ENCODE measurements around the gene KMT2B. TPM values are rescaled to one million over a fixed set of nuclear protein-coding genes. Genes with fewer than 3 reads are reported as not detected.

KMT2B gene
- total RNA-seq, 1 experiment from 2014 or later, result 32.2 TPM

DNA sequence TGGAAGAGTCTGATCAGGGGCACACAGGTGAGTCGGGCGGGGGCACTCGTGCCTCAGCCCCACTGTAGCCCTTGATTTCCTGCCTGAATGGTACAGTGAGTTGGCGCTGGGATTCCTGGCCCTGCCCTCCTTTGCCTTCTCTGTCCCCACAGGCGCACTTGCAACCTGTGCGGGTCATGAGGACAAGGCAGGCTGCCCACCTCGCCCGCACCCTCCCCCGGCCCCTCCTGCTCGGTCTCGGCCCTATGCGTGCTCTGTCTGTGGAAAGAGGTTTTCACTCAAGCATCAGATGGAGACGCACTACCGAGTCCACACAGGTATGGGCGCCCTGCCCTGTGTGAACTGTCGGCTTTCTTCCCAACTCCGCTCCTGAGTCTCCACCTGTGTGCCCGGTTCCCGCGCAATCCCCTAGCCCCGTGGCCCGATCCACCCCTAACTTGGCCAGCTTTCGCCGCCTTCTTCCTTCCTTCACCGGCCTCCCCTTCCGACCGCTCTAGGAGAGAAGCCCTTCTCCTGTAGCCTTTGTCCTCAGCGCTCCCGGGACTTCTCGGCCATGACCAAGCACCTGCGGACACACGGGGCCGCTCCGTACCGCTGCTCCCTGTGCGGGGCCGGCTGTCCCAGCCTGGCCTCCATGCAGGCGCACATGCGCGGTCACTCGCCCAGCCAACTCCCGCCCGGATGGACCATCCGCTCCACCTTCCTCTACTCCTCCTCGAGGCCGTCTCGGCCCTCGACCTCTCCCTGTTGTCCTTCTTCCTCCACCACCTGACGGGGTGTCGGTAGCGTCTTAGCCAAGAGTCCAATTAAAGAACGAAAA is 1.6 kb upstream of the KMT2B start:
- no peaks in the 10 kb centered on the region for H3K27me3 ChIP-seq (ENCODE audit: insufficient read depth, low read depth)
- H3F3A ChIP-seq (ENCODE audit: insufficient read depth, low read depth), result peaks cover 6% of the 10 kb centered on the region; the same call in 1 of the 2 replicates
- H3K4me1 ChIP-seq (replicated peaks; ENCODE audit: insufficient read depth), result peaks cover 20% of the 10 kb centered on the region
- TF ChIP-seq EZH2 (IDR thresholded peaks at IDR 0.05; ENCODE audit: low read depth), result no peak
- peak in 1 of 2 experiments; percentile 42 for DNase-seq
- CTCF ChIA-PET, result interaction anchor here (0.6 kb wide), 1 partner anchor 22 kb away, joined by 3 read pairs; no protein-coding TSS in a partner anchor
- peaks cover 14% of the 10 kb centered on the region for H4K20me1 ChIP-seq (ENCODE audit: insufficient read depth)
- peak overlapping the region; percentile 85 for H3K4me3 ChIP-seq
- intact Hi-C loops (cut with micrococcal nuclease; ENCODE audit: unreplicated experiment), result loop anchor here (1.0 to 5.0 kb wide), 7 partner anchors 29 to 743 kb away; partner anchors contain the start of genes PSENEN and U2AF1L4
- BruUV-seq (replicated peaks), result no TSS peak
- peak overlapping the region; percentile 99 for H3K4me2 ChIP-seq
- peak overlapping the region; percentile 45 for H3K27ac ChIP-seq
- peaks cover 34% of the 10 kb centered on the region for H3K79me2 ChIP-seq (ENCODE audit: low read depth)
- POLR2A ChIA-PET (ENCODE audit: unreplicated experiment), result interaction anchor here (0.7 kb wide), 1 partner anchor 689 kb away, joined by 4 read pairs; no protein-coding TSS in a partner anchor
- no peaks in the 10 kb centered on the region for H3K9me3 ChIP-seq (ENCODE audit: insufficient read depth, low read depth)
- no peaks in the 10 kb centered on the region for H3K9me2 ChIP-seq (ENCODE audit: insufficient read depth)
- peak overlapping the region; percentile 99 for H2AFZ ChIP-seq
- H3K36me3 ChIP-seq (ENCODE audit: low read depth), result no peaks in the 10 kb centered on the region

DNA sequence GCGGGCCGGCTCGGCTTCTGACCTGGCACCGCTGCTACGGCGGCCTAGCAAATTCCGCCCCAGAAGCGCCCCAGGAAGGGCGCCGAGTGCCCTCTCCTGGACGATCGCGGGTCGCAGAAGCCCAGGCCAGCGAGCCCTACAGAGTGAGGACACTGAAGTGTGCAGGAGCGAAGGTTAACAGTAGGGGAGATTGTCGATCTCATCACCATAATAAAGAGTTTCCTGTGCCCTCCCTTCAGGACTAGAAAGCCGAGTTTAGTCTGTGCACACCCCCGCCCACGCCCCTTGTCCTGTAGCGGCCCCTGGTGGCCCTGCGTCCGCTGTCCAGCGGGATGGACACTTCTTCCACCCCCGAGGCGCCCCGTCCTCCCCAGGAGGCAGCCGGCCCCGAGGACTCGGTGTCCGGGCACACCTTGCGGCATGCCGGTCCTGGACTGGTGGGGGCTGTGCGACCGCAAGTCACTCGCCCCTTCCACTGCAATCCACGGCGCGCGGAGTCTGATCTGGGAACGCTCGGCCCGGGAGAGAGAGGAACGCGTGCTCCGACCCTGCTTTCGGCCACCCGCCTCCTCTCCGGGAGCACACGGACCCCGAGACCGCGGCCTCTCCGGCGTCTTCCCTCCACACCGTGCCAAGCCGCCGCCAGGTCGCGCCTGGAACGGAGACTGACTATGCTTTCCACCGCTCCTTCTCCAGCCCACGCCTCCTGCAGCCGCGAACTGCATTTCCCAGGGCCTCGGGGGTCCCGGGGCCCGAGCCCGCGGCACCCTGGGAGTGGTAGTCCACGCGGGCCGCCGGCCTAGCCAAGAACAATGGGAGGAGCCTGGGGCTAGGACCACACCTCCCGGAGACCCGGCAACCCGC is 770 bp upstream of the KMT2B start:
- Histone ChIP-seq H2AFZ (peak overlapping the region; percentile 99), H3K36me3 (ENCODE audit: low read depth) (no peaks in the 10 kb centered on the region), H3K27me3 (ENCODE audit: insufficient read depth, low read depth) (no peaks in the 10 kb centered on the region), H3F3A (ENCODE audit: insufficient read depth, low read depth) (peaks cover 6% of the 10 kb centered on the region; the same call in 1 of the 2 replicates), H3K4me1 (replicated peaks; ENCODE audit: insufficient read depth) (peaks cover 20% of the 10 kb centered on the region), H3K79me2 (ENCODE audit: low read depth) (peaks cover 34% of the 10 kb centered on the region), H4K20me1 (ENCODE audit: insufficient read depth) (peaks cover 14% of the 10 kb centered on the region), H3K9me3 (ENCODE audit: insufficient read depth, low read depth) (no peaks in the 10 kb centered on the region), H3K9me2 (ENCODE audit: insufficient read depth) (no peaks in the 10 kb centered on the region), H3K4me2 (peak overlapping the region; percentile 99), H3K27ac (peak overlapping the region; percentile 45), H3K4me3 (peak overlapping the region; percentile 85)
- peak; percentile 83 to 89 for DNase-seq
- POLR2A ChIA-PET (ENCODE audit: unreplicated experiment), result no interaction called here
- TF ChIP-seq, protein P1, sequence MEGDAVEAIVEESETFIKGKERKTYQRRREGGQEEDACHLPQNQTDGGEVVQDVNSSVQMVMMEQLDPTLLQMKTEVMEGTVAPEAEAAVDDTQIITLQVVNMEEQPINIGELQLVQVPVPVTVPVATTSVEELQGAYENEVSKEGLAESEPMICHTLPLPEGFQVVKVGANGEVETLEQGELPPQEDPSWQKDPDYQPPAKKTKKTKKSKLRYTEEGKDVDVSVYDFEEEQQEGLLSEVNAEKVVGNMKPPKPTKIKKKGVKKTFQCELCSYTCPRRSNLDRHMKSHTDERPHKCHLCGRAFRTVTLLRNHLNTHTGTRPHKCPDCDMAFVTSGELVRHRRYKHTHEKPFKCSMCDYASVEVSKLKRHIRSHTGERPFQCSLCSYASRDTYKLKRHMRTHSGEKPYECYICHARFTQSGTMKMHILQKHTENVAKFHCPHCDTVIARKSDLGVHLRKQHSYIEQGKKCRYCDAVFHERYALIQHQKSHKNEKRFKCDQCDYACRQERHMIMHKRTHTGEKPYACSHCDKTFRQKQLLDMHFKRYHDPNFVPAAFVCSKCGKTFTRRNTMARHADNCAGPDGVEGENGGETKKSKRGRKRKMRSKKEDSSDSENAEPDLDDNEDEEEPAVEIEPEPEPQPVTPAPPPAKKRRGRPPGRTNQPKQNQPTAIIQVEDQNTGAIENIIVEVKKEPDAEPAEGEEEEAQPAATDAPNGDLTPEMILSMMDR (conservative IDR thresholded peaks at IDR 0.05), result peak; percentile 91
- no peak for TF ChIP-seq EZH2 (IDR thresholded peaks at IDR 0.05; ENCODE audit: low read depth)
- TSS peak; percentile 52 for BruUV-seq (replicated peaks)
- intact Hi-C loops (cut with micrococcal nuclease; ENCODE audit: unreplicated experiment), result loop anchor here (1.0 to 5.0 kb wide), 14 partner anchors 24 to 744 kb away; partner anchors contain the start of genes COX6B1, LIN37, PSENEN and U2AF1L4
- CTCF ChIA-PET, result interaction anchor here (0.5 kb wide), 1 partner anchor 181 kb away, joined by 4 read pairs; no protein-coding TSS in a partner anchor

DNA sequence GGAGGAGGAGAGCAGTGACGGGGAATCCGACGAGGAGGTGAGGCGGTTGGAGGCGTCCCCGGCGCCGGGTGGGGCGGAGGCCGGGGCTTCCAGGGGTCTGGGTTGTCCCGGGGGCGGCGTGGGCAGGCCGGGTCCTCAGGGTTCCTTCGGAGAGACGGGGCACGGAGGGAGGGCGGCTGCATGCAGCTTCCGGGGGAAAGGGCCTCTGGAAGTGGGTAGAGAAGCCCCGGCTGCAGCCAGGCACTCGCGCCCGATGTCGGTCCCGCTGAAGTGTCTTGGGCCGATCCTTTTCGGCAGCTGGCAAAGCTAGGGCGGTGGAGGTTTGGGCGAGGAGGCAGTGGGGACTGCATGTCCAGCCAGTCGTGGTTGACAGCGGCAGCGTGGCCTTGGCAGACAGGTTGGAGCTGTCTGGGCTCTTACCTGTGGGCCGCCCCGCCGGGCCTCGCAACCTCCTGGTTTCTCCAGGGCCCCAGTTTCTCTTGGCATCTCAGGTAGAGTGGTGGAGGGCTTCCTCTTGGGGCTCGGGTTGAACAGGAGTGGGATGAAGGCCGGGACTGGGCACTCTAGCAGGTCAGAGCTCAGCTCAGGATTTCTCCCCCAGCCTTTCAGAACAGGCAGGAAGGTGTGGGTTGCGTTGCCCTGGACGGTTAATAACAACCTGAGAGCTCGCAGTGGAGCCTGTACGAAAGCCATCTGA is 690 bp downstream of the KMT2B start:
- Histone ChIP-seq H2AFZ (peak overlapping the region; percentile 71; the same call in 1 of the 2 replicates), H3K36me3 (ENCODE audit: low read depth) (no peaks in the 10 kb centered on the region), H3K27me3 (ENCODE audit: insufficient read depth, low read depth) (no peaks in the 10 kb centered on the region), H3K4me1 (replicated peaks; ENCODE audit: insufficient read depth) (peaks cover 20% of the 10 kb centered on the region), H3K4me2 (peak overlapping the region; percentile 83), H3K79me2 (ENCODE audit: low read depth) (peaks cover 34% of the 10 kb centered on the region), H3K4me3 (peak overlapping the region; percentile 79), H4K20me1 (ENCODE audit: insufficient read depth) (peaks cover 14% of the 10 kb centered on the region), H3K27ac (no peak overlapping the region), H3K9me3 (ENCODE audit: insufficient read depth, low read depth) (no peaks in the 10 kb centered on the region), H3F3A (ENCODE audit: insufficient read depth, low read depth) (peaks cover 6% of the 10 kb centered on the region; the same call in 1 of the 2 replicates), H3K9me2 (ENCODE audit: insufficient read depth) (no peaks in the 10 kb centered on the region)
- intact Hi-C loops (cut with micrococcal nuclease; ENCODE audit: unreplicated experiment), result loop anchor here (5.0 kb wide), 1 partner anchor 401 kb away; no protein-coding TSS in a partner anchor
- CTCF ChIA-PET, result no interaction called here
- TF ChIP-seq, protein P1 (conservative IDR thresholded peaks at IDR 0.05), result no peak
- TF ChIP-seq EZH2 (IDR thresholded peaks at IDR 0.05; ENCODE audit: low read depth), result no peak
- no TSS peak for BruUV-seq (replicated peaks)
- POLR2A ChIA-PET (ENCODE audit: unreplicated experiment), result interaction anchor here (0.6 to 0.7 kb wide), 3 partner anchors 18 to 455 kb away, joined by 4 read pairs; no protein-coding TSS in a partner anchor
- peak in 1 of 2 experiments; percentile 29 for DNase-seq

All from PC-9 (cell line).